Cardiac muscle cell (in vitro differentiated cells and primary cell): ENCODE results near the gene NAXE. TPM values are rescaled to one million over a fixed set of nuclear protein-coding genes. Genes with fewer than 3 reads are reported as not detected.
"Not testable (repeated sequence)": the region's sequence is repeated elsewhere in the genome, so short reads cannot be mapped to it uniquely, and the experiment has no call there.

Experiments used
- DNase-seq, 2 donors: peaks; one replicate each; pipeline versions ENCODE4 v3.0.0 to v3.0.0-alpha.2; 2010 to 2017; ENCODE audit warnings: low read depth in 1 of 2, low spot score in 1 of 2
- H3K27ac ChIP-seq: fragments of 200-600 bp; sonication (generic); 2 replicates; pipeline ENCODE4 v1.5.1; 2016
- H3K27me3 ChIP-seq: fragments of 200-600 bp; sonication (generic); 2 replicates; pipeline ENCODE4 v1.6.0; 2016; ENCODE audit warnings: control low read depth
- H3K36me3 ChIP-seq: fragments of 200-600 bp; sonication (generic); 2 replicates; pipeline ENCODE4 v1.5.1; 2016; ENCODE audit warnings: control low read depth
- H3K4me1 ChIP-seq: fragments of 200-600 bp; sonication (generic); 2 replicates; pipeline ENCODE4 v1.8.1; 2017; ENCODE audit warnings: low read depth, mild to moderate bottlenecking, mixed run types
- H3K4me3 ChIP-seq: fragments of 200-600 bp; sonication (generic); 2 replicates; pipeline ENCODE4 v1.5.1; 2016; ENCODE audit warnings: mild to moderate bottlenecking
- H3K9me3 ChIP-seq: fragments of 200-600 bp; sonication (generic); 2 replicates; pipeline ENCODE4 v1.5.1; 2017; ENCODE audit warnings: low read depth, mild to moderate bottlenecking, control low read depth
- CTCF ChIP-seq: IDR thresholded peaks from 2 replicates; pipeline ENCODE4 v1.5.1; 2012; ENCODE audit warnings: low read depth, mild to moderate bottlenecking, low read length
- polyA plus RNA-seq: library from polyadenylated mRNA; unstranded; fragments of >200 nt; fragmentation: Nextera tagmentation; extraction: Ambion mirVana; gene quantifications from 2 replicates; pipeline ENCODE4 v1.2.1, GENCODE V29; 2016
- total RNA-seq: library from RNA; depleted of rRNA; stranded (reverse); fragments of >200 nt; gene quantifications from 2 replicates; pipeline ENCODE4 v1.2.3, GENCODE V29; 2016

The NAXE gene
- total and polyA plus RNA-seq, 2 experiments from 2014 or later = 130 to 166 TPM

- H3K9me3 ChIP-seq = no peaks in the 10 kb centered on the region
- no peaks in the 10 kb centered on the region for H3K27me3 ChIP-seq
- H3K27ac ChIP-seq = no peak overlapping the region
- peaks cover 8% of the 10 kb centered on the region for H3K4me1 ChIP-seq
- DNase-seq = no peak
- no peak overlapping the region for H3K4me3 ChIP-seq
- no peak for TF ChIP-seq CTCF
- no peaks in the 10 kb centered on the region for H3K36me3 ChIP-seq
These were observed 39.7 kb upstream of the NAXE start for GRCh38 chr1:156551869-156552268.

- Histone ChIP-seq H3K36me3 (no peaks in the 10 kb centered on the region), H3K9me3 (no peaks in the 10 kb centered on the region), H3K4me3 (no peak overlapping the region), H3K27ac (no peak overlapping the region), H3K4me1 (peaks cover 7% of the 10 kb centered on the region), H3K27me3 (no peaks in the 10 kb centered on the region)
- TF ChIP-seq CTCF = no peak
- no peak for DNase-seq
These were observed 39.1 kb upstream of the NAXE start for GRCh38 chr1:156552518-156552917.

GRCh38 chr1:156552937-156553336, 38.6 kb upstream of the NAXE start:
- not testable (repeated sequence) for H3K27ac ChIP-seq, H3K36me3 ChIP-seq, H3K4me3 ChIP-seq, H3K4me1 ChIP-seq, H3K27me3 ChIP-seq, H3K9me3 ChIP-seq
- DNase-seq = peak in 1 of 2 donors; percentile 10

- Histone ChIP-seq H3K9me3 (no peaks in the 10 kb centered on the region), H3K4me1 (no peaks in the 10 kb centered on the region), H3K27ac (no peak overlapping the region), H3K27me3 (no peaks in the 10 kb centered on the region), H3K36me3 (no peaks in the 10 kb centered on the region), H3K4me3 (no peak overlapping the region)
- TF ChIP-seq CTCF = no peak
- DNase-seq = no peak
These were observed 37.6 kb upstream of the NAXE start for GRCh38 chr1:156553860-156554485.

- DNase-seq = no peak
- Histone ChIP-seq H3K9me3 (no peaks in the 10 kb centered on the region), H3K36me3 (no peaks in the 10 kb centered on the region), H3K4me1 (peaks cover 9% of the 10 kb centered on the region), H3K27ac (no peak overlapping the region), H3K4me3 (no peak overlapping the region), H3K27me3 (no peaks in the 10 kb centered on the region)
- no peak for TF ChIP-seq CTCF
These were observed 36.6 kb upstream of the NAXE start for GRCh38 chr1:156554971-156555370.

- DNase-seq = no peak
- Histone ChIP-seq H3K27ac (no peak overlapping the region), H3K4me1 (peaks cover 17% of the 10 kb centered on the region), H3K4me3 (no peak overlapping the region), H3K36me3 (no peaks in the 10 kb centered on the region), H3K9me3 (no peaks in the 10 kb centered on the region), H3K27me3 (no peaks in the 10 kb centered on the region)
- TF ChIP-seq CTCF = no peak
These were observed 35.9 kb upstream of the NAXE start for GRCh38 chr1:156555715-156556114.
